ENCODE results near the gene PROK1.
"Not testable (repeated sequence)": the region's sequence is repeated elsewhere in the genome, so short reads cannot be mapped to it uniquely, and the experiment has no call there.

The PROK1 gene

DNA sequence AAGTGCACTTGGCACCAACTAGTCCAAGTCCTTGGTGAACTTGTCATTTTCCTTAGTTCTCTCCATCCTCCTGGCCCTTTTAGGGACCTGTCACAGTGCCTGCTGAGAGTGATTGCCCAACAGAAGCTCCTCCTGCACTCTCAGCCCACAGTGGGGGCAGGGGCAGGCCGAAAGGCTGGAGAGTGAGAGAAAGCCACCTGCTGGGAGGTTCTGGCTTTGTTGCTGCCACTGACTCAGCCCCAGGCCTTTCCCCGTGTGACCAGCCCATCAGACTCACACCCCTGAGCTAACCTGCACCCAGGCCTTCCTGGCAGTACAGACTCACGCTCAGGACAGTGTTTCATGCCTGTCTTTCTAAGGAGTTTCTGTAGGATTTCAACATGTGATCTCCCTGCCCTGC is 17.1 kb upstream of the PROK1 start:
- H3K27ac ChIP-seq (ENCODE audit: low read depth, low read length, poor library complexity, severe bottlenecking), result no peak overlapping the region
- H3K9me2 ChIP-seq (ENCODE audit: low read depth, low read length), result no peaks in the 10 kb centered on the region
- H3K9me3 ChIP-seq (ENCODE audit: low read length), result no peaks in the 10 kb centered on the region
- no peaks in the 10 kb centered on the region for H3K4me1 ChIP-seq (ENCODE audit: insufficient read depth, low read length, severe bottlenecking)
- no peak overlapping the region for H3K4me2 ChIP-seq (ENCODE audit: low read length)
- H3K27me3 ChIP-seq (ENCODE audit: insufficient read depth, low read length), result peaks cover 8% of the 10 kb centered on the region
- TF ChIP-seq, protein P1, sequence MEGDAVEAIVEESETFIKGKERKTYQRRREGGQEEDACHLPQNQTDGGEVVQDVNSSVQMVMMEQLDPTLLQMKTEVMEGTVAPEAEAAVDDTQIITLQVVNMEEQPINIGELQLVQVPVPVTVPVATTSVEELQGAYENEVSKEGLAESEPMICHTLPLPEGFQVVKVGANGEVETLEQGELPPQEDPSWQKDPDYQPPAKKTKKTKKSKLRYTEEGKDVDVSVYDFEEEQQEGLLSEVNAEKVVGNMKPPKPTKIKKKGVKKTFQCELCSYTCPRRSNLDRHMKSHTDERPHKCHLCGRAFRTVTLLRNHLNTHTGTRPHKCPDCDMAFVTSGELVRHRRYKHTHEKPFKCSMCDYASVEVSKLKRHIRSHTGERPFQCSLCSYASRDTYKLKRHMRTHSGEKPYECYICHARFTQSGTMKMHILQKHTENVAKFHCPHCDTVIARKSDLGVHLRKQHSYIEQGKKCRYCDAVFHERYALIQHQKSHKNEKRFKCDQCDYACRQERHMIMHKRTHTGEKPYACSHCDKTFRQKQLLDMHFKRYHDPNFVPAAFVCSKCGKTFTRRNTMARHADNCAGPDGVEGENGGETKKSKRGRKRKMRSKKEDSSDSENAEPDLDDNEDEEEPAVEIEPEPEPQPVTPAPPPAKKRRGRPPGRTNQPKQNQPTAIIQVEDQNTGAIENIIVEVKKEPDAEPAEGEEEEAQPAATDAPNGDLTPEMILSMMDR (IDR thresholded peaks at IDR 0.05; ENCODE audit: low read length), result no peak; the same call in 1 of the 2 replicates
- TF ChIP-seq EZH2 (IDR thresholded peaks at IDR 0.05; ENCODE audit: borderline replicate concordance, low read length), result no peak
- no peaks in the 10 kb centered on the region for H3F3A ChIP-seq (ENCODE audit: insufficient read depth, low read length)
- H3K9ac ChIP-seq (ENCODE audit: low read length), result no peak overlapping the region
- no peaks in the 10 kb centered on the region for H3K79me2 ChIP-seq (ENCODE audit: insufficient read depth, low read length)
- H3K4me3 ChIP-seq (ENCODE audit: low read depth, low read length, poor library complexity, severe bottlenecking), result no peak overlapping the region
- no peak overlapping the region for H2AFZ ChIP-seq (ENCODE audit: low read length)
- no peaks in the 10 kb centered on the region for H3K36me3 ChIP-seq (ENCODE audit: insufficient read depth, low read length)
- no peaks in the 10 kb centered on the region for H4K20me1 ChIP-seq (ENCODE audit: insufficient read depth, low read length)

DNA sequence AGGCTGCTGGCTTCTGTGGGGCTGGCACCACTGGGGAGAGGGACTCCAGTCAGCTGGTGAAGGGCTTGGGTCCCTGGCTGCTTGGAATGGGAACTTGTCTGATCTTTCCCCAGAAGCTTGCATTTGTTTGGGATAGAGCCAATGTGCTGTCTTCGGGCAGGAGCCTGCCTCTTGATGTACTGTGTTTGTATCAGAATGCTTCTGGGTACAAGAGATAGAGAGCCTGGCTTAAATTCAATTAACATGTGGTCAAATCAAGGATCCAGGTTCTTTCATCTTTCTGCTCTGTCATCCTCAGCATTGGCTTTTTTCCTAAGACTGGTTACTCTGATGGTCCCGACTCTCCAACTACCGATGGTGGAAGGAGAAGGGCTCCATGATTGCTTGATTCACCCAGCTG is 16.0 kb upstream of the PROK1 start:
- Histone ChIP-seq H3K27ac (ENCODE audit: low read depth, low read length, poor library complexity, severe bottlenecking) (no peak overlapping the region), H3K4me3 (ENCODE audit: low read depth, low read length, poor library complexity, severe bottlenecking) (no peak overlapping the region), H4K20me1 (ENCODE audit: insufficient read depth, low read length) (no peaks in the 10 kb centered on the region), H2AFZ (ENCODE audit: low read length) (no peak overlapping the region), H3K9me3 (ENCODE audit: low read length) (no peaks in the 10 kb centered on the region), H3K79me2 (ENCODE audit: insufficient read depth, low read length) (no peaks in the 10 kb centered on the region), H3K9me2 (ENCODE audit: low read depth, low read length) (no peaks in the 10 kb centered on the region), H3K36me3 (ENCODE audit: insufficient read depth, low read length) (no peaks in the 10 kb centered on the region), H3F3A (ENCODE audit: insufficient read depth, low read length) (no peaks in the 10 kb centered on the region), H3K4me1 (ENCODE audit: insufficient read depth, low read length, severe bottlenecking) (no peaks in the 10 kb centered on the region), H3K9ac (ENCODE audit: low read length) (no peak overlapping the region), H3K27me3 (ENCODE audit: insufficient read depth, low read length) (peaks cover 8% of the 10 kb centered on the region), H3K4me2 (ENCODE audit: low read length) (no peak overlapping the region)
- no peak for TF ChIP-seq EZH2 (IDR thresholded peaks at IDR 0.05; ENCODE audit: borderline replicate concordance, low read length)
- TF ChIP-seq, protein P1 (IDR thresholded peaks at IDR 0.05; ENCODE audit: low read length), result no peak

DNA sequence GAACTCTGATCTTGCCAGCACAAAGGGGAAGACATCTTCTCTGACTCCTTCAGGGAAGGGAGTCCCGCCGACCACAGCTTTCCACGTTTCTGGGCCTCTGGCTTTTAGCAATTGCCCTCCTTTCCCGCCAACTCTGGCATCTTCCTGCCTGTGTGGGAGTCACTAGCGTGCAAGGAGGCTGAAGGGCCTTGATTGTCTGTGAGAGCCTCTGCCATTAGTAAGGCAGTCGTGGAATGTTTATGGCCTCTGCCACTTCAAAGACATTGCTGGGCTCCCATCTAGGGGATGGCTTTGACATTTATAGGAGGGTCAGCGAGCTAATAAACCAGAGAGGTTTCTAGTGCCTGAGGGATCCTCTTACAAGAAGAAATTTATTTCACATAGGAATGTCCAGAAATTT is 14.3 kb upstream of the PROK1 start:
- Histone ChIP-seq H3K9ac (ENCODE audit: low read length) (no peak overlapping the region), H2AFZ (ENCODE audit: low read length) (no peak overlapping the region), H4K20me1 (ENCODE audit: insufficient read depth, low read length) (no peaks in the 10 kb centered on the region), H3K4me2 (ENCODE audit: low read length) (no peak overlapping the region), H3K9me3 (ENCODE audit: low read length) (no peaks in the 10 kb centered on the region), H3K27ac (ENCODE audit: low read depth, low read length, poor library complexity, severe bottlenecking) (no peak overlapping the region), H3K27me3 (ENCODE audit: insufficient read depth, low read length) (peaks cover 1% of the 10 kb centered on the region), H3K9me2 (ENCODE audit: low read depth, low read length) (no peaks in the 10 kb centered on the region), H3K79me2 (ENCODE audit: insufficient read depth, low read length) (no peaks in the 10 kb centered on the region), H3K4me3 (ENCODE audit: low read depth, low read length, poor library complexity, severe bottlenecking) (no peak overlapping the region), H3K4me1 (ENCODE audit: insufficient read depth, low read length, severe bottlenecking) (no peaks in the 10 kb centered on the region), H3K36me3 (ENCODE audit: insufficient read depth, low read length) (no peaks in the 10 kb centered on the region), H3F3A (ENCODE audit: insufficient read depth, low read length) (no peaks in the 10 kb centered on the region)
- TF ChIP-seq, protein P1 (IDR thresholded peaks at IDR 0.05; ENCODE audit: low read length), result no peak
- TF ChIP-seq EZH2 (IDR thresholded peaks at IDR 0.05; ENCODE audit: borderline replicate concordance, low read length), result no peak

DNA sequence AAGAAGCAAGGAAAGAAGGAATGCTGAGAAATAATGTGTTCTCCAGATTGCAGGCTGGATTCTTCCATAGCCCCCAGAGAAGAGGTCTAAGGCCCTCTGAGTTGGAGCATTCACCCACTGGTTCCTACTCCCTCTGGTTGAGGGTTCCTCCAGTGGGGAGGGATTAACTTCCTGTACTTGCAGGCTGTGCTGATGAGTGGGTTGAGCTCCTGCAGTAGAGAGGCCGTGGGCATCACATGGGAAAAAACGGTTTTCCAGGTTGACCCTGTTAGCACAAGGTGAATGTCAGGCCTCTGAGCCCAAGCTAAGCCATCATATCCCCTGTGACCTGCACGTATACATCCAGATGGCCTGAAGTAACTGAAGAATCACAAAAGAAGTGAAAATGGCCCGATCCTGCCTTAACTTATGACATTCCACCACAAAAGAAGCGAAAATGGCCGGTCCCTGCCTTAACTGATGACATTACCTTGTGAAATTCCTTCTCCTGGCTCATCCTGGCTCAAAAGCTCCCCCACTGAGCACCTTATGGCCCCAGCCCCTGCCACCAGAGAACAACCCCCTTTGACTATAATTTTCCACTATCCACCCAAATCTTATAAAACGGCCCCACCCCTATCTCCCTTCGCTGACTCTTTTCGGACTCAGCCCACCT is 13.2 kb upstream of the PROK1 start:
- H3K27ac ChIP-seq (ENCODE audit: low read depth, low read length, poor library complexity, severe bottlenecking); H3K9me3 ChIP-seq (ENCODE audit: low read length); H3K4me2 ChIP-seq (ENCODE audit: low read length); H3K27me3 ChIP-seq (ENCODE audit: insufficient read depth, low read length); H3K36me3 ChIP-seq (ENCODE audit: insufficient read depth, low read length); H3K4me1 ChIP-seq (ENCODE audit: insufficient read depth, low read length, severe bottlenecking); H3K79me2 ChIP-seq (ENCODE audit: insufficient read depth, low read length); H4K20me1 ChIP-seq (ENCODE audit: insufficient read depth, low read length); H3K9ac ChIP-seq (ENCODE audit: low read length); H2AFZ ChIP-seq (ENCODE audit: low read length); H3F3A ChIP-seq (ENCODE audit: insufficient read depth, low read length); H3K4me3 ChIP-seq (ENCODE audit: low read depth, low read length, poor library complexity, severe bottlenecking); H3K9me2 ChIP-seq (ENCODE audit: low read depth, low read length): not testable (repeated sequence)
